GM12875 (cell line): ENCODE data around the gene MGAT1.

Source experiments
- H3K4me3 ChIP-seq: one replicate; pipeline ENCODE4 v1.5.1; 2011; ENCODE audit warnings: low read depth, low read length, control low read depth
- TF ChIP-seq, protein P1 (sequence below): IDR thresholded peaks from 2 replicates; pipeline ENCODE4 v1.5.1; 2011; ENCODE audit warnings: low read depth, mild to moderate bottlenecking, control low read depth, inconsistent platforms, low read length, moderate library complexity, borderline replicate concordance; ENCODE audit not compliant: insufficient read depth

The MGAT1 gene

DNA sequence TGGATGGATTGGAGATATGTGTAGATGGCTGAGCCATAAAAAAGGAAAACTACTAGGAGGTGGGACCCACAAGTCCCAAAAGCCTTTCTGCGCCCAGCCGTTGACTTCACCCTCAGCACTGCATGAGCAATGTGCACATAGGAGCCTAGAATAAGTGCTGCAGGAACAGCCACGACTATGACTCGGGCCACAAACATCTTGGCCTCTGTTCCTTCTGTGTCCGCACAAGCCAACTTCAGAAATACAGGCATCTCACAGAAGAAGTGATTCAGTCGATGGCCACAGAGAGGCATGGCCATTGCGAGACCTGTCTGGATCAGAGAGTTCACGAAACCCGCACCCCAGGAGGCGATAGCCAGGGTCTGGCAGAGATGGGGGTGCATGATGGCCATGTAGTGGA lies 63.3 kb downstream of the MGAT1 start:
- TF ChIP-seq, protein P1, sequence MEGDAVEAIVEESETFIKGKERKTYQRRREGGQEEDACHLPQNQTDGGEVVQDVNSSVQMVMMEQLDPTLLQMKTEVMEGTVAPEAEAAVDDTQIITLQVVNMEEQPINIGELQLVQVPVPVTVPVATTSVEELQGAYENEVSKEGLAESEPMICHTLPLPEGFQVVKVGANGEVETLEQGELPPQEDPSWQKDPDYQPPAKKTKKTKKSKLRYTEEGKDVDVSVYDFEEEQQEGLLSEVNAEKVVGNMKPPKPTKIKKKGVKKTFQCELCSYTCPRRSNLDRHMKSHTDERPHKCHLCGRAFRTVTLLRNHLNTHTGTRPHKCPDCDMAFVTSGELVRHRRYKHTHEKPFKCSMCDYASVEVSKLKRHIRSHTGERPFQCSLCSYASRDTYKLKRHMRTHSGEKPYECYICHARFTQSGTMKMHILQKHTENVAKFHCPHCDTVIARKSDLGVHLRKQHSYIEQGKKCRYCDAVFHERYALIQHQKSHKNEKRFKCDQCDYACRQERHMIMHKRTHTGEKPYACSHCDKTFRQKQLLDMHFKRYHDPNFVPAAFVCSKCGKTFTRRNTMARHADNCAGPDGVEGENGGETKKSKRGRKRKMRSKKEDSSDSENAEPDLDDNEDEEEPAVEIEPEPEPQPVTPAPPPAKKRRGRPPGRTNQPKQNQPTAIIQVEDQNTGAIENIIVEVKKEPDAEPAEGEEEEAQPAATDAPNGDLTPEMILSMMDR, result no peak
- H3K4me3 ChIP-seq, result no peak overlapping the region

GRCh38 chr5:180736536-180736935 lies 66.1 kb downstream of the MGAT1 start:
- TF ChIP-seq, protein P1, result no peak
- no peak overlapping the region for H3K4me3 ChIP-seq
